H7 (cell line): Measurements from ENCODE around the gene CLHC1. TPM values are rescaled to one million over a fixed set of nuclear protein-coding genes. Genes with fewer than 3 reads are reported as not detected.

Experiments
- DNase-seq: peaks from one replicate; pipeline ENCODE4 v3.0.0; 2012
- H3K27me3 ChIP-seq: 2 replicates; pipeline ENCODE4 v1.6.0; 2011; ENCODE audit warnings: mild to moderate bottlenecking, low read length; ENCODE audit not compliant: control insufficient read depth, insufficient read depth
- H3K36me3 ChIP-seq: replicated peaks from 2 replicates; pipeline ENCODE4 v1.5.1; 2011; ENCODE audit warnings: low read length; ENCODE audit not compliant: control insufficient read depth, insufficient read depth
- H3K4me3 ChIP-seq: 2 replicates; pipeline ENCODE4 v1.5.1; 2011; ENCODE audit warnings: low read depth, mild to moderate bottlenecking, control low read depth, low read length, moderate library complexity; ENCODE audit not compliant: insufficient read depth
- total RNA-seq: library from RNA; depleted of rRNA; stranded (reverse); fragments of >200 nt; shearing (Covaris generic); gene quantifications from 2 replicates; pipeline ENCODE4 v1.2.3, GENCODE V29; 2014

CLHC1 gene
- total RNA-seq, 1 experiment from 2014 or later, result 4.7 TPM

DNA sequence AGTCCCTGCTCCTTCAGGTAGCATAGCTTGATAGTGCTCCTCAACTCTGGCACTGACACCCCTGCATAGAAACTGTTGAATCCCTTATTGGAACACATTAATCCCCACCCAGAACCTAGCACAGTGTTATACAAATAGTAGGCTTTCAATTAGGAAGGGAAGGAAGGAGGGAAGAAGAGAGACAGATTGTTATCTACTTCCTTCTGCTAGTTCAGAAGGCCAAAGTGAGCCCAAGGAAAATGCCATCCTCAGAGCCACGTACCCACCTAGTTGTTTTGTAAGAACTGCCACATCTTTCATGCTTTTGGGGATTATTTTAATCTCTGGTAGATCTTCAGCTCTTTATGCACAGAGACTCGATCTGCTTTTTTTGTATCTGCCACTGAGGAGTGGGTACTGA, 75.1 kb downstream of the CLHC1 start:
- Histone ChIP-seq H3K27me3 (no peaks in the 10 kb centered on the region), H3K4me3 (no peak overlapping the region), H3K36me3 (no peaks in the 10 kb centered on the region)
- no peak for DNase-seq

DNA sequence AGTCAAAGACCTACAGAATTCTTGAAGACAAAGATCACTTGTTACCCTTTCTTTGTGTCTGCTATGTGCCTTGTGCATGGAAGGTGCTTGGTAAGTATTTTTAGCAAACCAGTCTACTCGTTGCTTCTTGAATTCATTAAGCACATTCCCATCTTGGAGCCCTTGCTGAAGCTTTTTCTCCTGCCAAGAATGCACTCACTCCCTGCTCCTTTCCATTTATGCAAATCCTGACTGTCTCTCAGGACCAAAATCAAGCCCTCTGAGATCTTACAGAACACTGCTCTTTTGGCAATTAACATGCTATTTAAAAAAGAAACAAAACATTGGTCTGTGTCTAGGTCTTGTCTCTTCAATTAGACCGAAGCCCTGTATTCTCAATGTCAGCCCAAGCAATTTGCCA, 75.8 kb downstream of the CLHC1 start:
- DNase-seq, result no peak
- H3K27me3 ChIP-seq, result no peaks in the 10 kb centered on the region
- no peaks in the 10 kb centered on the region for H3K36me3 ChIP-seq
- H3K4me3 ChIP-seq, result no peak overlapping the region

DNA sequence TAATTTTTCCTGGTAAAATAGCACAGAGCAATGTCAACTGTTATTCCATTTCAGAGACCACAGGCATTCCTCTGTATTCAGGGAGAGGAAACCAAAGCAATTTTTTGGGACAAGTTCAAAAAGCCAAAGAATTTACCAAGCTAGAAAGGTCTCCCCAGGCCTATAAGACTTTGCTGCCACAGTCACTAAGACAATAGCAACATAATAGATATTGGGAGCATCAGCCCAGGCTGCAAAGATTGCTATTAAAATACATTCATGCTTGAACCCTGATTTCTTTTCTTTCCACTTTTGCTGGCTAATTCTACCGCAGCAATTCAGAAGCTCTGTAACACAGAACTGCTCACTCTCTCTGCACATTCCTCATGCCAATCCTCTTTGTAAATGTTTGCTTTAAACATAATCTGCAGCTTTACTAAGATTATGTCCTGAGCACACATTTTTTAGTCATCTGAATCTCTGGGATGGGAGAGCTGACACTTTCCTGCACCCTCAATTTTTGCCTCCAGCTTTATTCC, 76.3 kb downstream of the CLHC1 start:
- no peaks in the 10 kb centered on the region for H3K27me3 ChIP-seq
- H3K36me3 ChIP-seq, result no peaks in the 10 kb centered on the region
- H3K4me3 ChIP-seq, result no peak overlapping the region
- DNase-seq, result no peak

DNA sequence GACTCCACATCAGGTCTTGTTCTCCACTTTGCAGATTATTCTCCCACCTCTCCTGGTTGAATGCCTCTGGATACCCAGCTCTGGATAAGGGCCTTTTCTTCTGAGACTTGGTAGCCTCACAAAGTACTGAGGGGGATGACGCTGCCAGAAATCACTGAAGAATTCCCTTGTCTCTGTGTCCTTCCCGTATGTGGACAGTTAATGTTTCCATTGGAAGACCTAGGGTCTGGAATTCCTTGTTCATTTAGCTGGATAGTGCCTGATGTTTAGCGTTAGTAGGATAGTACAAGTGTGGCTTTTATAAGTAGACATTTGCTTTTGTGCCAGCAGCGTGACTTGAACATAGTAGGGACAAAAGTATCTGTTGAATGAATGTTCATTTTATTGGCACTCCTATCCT, 76.9 kb downstream of the CLHC1 start:
- no peak for DNase-seq
- H3K36me3 ChIP-seq, result no peaks in the 10 kb centered on the region
- H3K4me3 ChIP-seq, result no peak overlapping the region
- no peaks in the 10 kb centered on the region for H3K27me3 ChIP-seq

DNA sequence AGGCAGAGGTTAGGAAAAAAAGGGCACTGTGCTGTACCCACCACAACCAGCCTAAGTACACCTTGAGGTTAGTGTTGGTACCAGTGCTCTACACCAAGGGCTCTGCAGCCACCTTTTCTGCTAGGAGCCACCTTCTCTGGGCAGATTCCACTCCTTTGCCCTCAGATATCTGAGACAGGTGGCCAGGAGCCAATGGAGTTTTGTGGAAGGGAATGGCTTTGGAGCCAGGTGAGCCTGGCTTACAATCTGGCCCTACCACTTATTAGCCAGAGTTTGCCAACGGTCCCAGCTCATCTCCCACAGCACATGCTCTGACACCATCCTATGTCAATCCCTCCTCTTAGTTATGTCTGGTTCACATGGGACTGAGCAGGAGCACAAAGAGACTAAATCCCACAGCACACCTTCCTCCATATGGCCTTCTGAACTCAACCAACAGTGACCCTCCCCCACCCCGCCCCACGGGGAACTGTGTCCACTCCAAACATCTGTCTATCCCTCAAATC, 77.5 kb downstream of the CLHC1 start:
- no peak for DNase-seq
- no peak overlapping the region for H3K4me3 ChIP-seq
- no peaks in the 10 kb centered on the region for H3K36me3 ChIP-seq
- no peaks in the 10 kb centered on the region for H3K27me3 ChIP-seq

DNA sequence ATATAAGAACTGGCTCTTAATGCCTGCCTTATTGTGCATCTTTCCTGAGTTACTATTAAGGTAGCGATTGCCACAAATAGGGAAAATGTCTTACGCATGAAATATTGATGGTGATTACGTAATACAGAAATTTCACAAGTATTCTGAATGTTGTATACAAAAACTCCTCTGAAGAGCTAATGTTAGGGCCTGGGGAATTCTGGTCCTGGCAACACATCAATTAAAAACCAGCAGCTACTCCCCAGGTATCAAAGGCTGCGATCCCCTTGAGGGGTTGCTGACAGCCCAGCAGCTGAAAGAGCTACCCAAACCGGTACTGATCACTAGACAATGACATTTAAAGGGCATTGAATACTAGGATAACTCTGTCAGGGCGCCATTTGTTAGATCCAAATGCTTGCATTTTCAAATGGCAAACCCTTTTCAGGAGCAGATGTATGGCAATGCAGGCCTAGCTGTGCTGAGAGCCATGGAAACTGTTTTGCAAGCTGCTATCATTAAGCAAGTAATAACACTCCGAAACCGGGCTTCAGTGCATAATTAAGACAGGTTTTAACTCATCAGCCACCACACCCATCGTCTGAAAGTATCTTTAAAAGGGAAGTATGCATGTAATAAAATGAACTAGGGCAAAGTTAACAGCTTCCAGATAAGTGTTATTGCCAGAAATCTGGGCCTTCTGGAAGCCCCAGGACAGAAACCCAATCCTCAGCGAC, 78.4 kb downstream of the CLHC1 start:
- Histone ChIP-seq H3K36me3 (no peaks in the 10 kb centered on the region), H3K4me3 (no peak overlapping the region), H3K27me3 (no peaks in the 10 kb centered on the region)
- DNase-seq, result no peak

DNA sequence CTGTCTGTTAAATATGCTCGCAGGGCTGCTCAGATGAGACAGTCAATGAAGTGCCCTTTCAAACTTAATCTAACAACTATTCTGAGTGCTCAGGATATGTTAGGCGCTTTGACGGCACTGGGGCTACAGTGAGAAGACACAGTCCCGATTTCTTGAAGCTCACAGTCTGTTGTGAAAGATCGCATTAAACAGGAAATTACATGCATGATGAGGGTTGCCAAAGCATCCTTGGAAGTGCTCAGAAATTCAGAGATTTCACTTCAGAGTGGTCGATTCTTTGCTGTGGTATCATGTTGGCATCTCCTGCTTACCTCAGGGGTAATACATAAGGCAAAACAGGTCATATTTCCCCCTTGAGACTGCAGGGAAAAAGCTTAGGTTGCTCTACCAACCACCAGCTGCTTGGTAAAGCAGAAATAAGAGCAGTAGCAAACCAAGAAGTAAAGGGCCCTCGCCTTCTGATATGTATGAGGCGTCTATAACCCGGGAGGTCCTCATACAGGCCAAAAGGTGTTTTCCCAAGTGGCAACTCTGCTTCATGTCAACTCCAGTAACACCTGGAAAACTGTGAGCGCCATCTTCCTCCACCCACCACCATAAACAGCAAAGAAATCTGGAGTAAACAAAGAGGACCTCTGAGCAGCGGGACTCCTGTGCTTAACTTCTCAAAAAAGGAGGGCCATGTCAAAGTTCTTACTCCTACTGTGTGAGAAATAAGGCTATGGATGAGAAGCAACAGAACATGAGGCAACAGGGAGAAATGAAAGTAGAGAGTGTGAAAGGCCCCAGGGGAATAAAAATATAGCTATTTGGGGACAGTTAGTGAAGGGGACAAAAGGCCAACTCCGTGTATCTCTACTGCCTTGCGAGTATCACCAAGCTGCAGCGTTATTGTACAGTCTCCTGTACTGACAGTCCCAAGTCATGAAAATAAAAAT, 79.3 kb downstream of the CLHC1 start:
- Histone ChIP-seq H3K36me3 (no peaks in the 10 kb centered on the region), H3K27me3 (no peaks in the 10 kb centered on the region), H3K4me3 (no peak overlapping the region)
- DNase-seq, result no peak

DNA sequence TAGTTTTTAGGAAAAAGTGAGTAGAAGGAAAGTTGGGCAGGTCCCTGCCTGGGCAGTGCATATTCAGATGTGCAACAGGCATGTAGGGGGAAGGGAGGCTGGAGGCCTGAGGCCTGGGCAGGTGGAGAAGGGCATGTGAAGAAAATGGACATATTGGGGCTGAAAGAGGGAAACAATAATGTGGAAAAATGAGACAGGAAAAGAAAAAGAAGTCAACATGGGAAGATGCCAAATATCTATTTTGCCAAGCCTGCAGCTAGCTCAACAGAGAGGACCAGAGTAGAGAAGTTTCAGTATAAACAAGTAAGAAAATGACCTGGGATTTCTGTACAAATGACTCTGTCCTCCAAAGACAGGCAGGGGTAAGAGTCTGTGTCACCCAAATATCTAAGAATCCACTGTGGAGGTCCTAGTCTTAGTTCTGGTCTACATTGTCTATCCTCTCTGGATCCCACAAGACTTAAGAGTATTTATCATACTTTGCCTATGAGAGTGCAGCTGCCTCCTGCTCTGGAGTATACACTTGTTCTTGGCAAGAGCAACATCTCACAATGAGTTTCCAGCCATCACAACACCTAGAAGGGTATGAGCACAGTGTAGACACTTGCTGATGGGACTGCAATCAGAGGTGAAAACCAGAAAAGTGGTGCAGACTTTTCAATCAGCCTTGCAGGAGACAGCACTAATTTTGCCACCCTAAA, 80.2 kb downstream of the CLHC1 start:
- DNase-seq, result no peak
- Histone ChIP-seq H3K4me3 (no peak overlapping the region), H3K27me3 (no peaks in the 10 kb centered on the region), H3K36me3 (no peaks in the 10 kb centered on the region)

DNA sequence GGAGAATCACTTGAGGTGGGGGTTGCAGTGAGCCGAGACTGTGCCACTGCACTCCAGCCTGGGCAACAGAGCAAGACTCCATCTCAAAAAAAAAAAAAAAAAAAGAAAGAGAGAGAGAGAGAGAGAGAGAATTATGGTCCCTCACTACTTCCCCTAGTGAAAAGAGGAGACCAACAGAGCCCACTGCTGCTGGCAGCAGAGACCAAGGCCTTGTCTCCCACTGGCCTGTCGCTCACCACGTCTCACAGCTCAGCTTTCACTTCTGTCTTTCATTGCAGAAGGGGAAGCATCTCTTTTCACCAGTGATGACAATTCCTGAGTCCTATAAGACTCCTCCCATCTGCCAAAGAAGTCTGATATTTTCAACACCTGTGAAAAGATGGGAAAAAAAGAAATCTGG, 81.3 kb downstream of the CLHC1 start:
- Histone ChIP-seq H3K4me3 (no peak overlapping the region), H3K27me3 (no peaks in the 10 kb centered on the region), H3K36me3 (no peaks in the 10 kb centered on the region)
- no peak for DNase-seq

DNA sequence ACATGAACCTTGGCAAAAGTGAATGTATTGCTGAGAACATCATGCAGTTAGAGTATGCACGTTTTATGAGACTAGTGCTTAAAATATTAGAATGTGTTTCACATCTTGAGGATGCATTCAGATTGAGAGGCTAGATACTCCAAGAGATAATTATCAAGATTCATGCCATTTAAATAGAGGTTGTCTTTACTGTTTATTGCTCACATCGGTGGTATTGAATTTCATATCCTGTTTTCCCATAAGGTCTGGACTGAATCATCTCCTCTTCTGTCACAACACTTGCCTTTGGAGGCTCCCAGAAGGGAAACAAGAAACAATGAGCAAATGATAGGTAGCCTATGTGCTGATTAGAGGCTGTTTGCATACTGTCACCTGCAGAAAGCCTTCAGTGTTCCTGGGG, 83.8 kb downstream of the CLHC1 start:
- H3K36me3 ChIP-seq, result no peaks in the 10 kb centered on the region
- H3K4me3 ChIP-seq, result no peak overlapping the region
- no peak for DNase-seq
- no peaks in the 10 kb centered on the region for H3K27me3 ChIP-seq

DNA sequence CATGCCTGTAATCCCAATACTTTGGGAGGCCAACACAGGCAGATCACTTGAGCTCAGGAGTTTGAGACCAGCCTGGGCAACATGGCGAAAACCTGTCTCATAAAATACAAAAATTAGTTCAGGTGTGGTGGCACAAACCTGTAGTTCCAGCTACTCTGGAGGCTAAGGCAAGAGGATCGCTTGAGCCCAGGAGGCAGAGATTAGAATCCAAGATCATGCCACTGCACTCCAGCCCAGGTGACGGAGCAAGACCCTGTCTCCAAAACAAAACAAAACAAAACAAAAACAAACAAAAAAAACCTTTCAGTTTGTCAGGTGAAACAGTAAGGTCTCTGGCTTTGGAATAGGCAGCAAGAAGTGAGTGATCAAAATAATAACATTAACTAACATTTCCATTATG, 84.6 kb downstream of the CLHC1 start:
- DNase-seq, result no peak
- H3K36me3 ChIP-seq, result no peaks in the 10 kb centered on the region
- H3K4me3 ChIP-seq, result no peak overlapping the region
- H3K27me3 ChIP-seq, result no peaks in the 10 kb centered on the region

DNA sequence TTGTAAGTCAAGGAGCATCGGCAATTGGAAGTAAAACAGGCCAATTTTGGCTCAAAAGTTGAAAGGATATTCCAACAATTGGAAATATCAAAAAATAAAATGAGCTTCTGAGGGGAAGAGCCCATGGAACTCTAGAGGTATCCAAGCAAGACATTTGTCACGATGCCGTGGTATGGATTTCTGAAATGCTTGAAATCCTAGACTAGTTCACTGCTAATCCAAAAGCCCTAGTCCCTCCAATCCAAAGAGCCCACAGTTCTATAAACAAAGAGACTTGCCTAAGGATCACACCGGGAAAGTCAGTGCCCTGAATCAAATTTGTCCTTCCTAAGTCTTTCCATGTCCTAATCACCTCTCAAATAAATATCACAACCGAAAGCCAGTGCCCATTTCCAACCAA, 85.1 kb downstream of the CLHC1 start:
- H3K4me3 ChIP-seq, result no peak overlapping the region
- no peaks in the 10 kb centered on the region for H3K36me3 ChIP-seq
- no peak for DNase-seq
- H3K27me3 ChIP-seq, result no peaks in the 10 kb centered on the region

DNA sequence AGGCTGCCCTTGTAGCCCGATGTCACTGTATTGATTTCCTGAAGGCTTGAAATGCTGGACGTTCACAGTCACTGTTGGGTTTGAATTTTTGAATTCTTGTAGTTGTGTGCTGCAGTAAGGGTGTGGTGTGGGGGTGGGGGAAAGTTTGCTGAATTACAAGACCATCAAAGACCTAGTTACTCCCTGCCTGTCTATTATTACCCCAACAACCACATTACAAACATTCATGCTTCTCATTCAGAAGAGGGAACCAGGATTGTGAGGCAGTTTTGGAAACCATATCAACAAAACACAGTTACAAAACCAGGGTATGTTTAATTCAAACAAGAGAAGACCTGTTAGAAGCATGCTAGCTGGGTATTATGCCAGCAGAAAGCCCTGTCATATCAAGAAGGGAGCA, 85.8 kb downstream of the CLHC1 start:
- Histone ChIP-seq H3K36me3 (no peaks in the 10 kb centered on the region), H3K27me3 (no peaks in the 10 kb centered on the region), H3K4me3 (no peak overlapping the region)
- DNase-seq, result no peak

DNA sequence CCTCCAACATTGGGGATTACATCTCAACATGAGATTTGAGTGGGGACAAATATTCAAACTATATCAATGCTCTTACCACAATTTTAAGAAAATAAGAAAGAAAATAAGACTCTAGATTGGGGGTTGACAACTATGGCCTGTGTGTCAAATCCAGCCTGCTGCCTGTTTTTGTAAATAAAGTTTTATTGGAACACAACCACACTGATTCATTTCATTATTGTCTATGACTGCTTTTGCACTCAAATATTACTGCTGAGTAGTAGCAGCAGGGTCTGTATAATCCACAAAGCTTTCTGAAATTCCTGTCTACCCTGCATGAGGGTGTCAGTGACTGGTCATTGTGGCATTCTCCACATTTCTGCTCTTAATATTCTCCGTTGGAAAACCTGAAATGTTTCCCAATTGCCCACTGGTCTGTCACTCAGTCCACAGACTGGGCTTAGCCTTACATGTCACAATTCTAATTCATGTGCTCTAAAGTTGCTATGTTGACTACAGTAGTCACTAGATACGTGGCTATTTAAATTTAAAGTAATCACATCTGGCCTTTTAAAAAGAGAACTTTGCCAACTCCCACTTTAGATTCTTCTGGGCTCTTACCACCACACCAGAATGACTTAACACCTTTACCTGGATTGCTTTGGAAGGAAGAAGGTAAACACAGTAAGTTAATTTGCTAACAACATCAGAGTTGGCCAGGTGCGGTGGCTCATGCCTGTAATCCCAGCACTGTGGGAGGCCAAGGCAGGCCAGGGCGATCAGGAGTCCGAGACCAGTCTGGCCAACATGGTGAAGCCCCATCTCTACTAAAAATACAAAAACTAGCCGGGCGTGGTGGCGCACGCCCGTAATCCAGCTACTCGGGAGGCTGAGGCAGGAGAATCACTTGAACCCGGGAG, 86.9 kb downstream of the CLHC1 start:
- no peaks in the 10 kb centered on the region for H3K36me3 ChIP-seq
- H3K27me3 ChIP-seq, result no peaks in the 10 kb centered on the region
- no peak for DNase-seq
- no peak overlapping the region for H3K4me3 ChIP-seq
